K562 (cell line): ENCODE data around the gene SCGB3A2. TPM values are rescaled to one million over a fixed set of nuclear protein-coding genes. Genes with fewer than 3 reads are reported as not detected.

ENCODE experiments used
- ATAC-seq: fragments of 200-7000 bp; cut with Tn5 transposase; 3 replicates; pipeline ENCODE4 v1.9.1; 2020; ENCODE audit warnings: moderate library complexity
- BruUV-seq: library from RNA; stranded (reverse); fragments of 400-500 nt; replicated peaks from 2 replicates; lab custom pipeline; 2021; lab: Mats Ljungman, UMichigan
- CTCF ChIA-PET: fragments of 300-600 bp; formaldehyde crosslinking; extraction: SDS; loops from one replicate; lab custom pipeline; 2021; ENCODE audit warnings: low intra/inter-chr PET ratio; lab: Yijun Ruan, JAX
- POLR2A ChIA-PET: fragments of 300-600, 350-650 bp; sonication (Branson Sonifier 250); formaldehyde crosslinking; extraction: SDS; loops from one replicate; lab custom pipeline; 2021; ENCODE audit warnings: antibody characterized with exemption, inconsistent platforms; lab: Yijun Ruan, JAX
- DNase-seq, 4 experiments: peaks; one replicate each; pipeline versions ENCODE4 v3.0.0 to v3.0.0-alpha.2; 2011 to 2018; ENCODE audit warnings: low spot score in 3 of 4, mixed read lengths in 3 of 4; ENCODE audit errors: extremely low read depth in 1 of 4
- FAIRE-seq: peaks from 2 replicates; lab custom pipeline; 2011; peaks lifted over from hg19 to GRCh38; lab: Jason Lieb, UNC
- H2AFZ ChIP-seq: 2 replicates; pipeline ENCODE4 v1.6.0; 2011; ENCODE audit warnings: low read depth, low read length, control low read depth, inconsistent platforms
- H3K27ac ChIP-seq: fragments of 200-600 bp; 3 replicates; pipeline ENCODE4 v1.8.0; 2011; ENCODE audit warnings: low read depth, mild to moderate bottlenecking, control low read depth, inconsistent platforms, low read length, moderate library complexity, mixed read lengths; ENCODE audit errors: extremely low read depth
- H3K27me3 ChIP-seq, 2 experiments: fragments of 300-600 bp in 1 of 2; 2 replicates in 1 of 2; 3 replicates in 1 of 2; pipeline versions ENCODE4 v1.6.0 to v1.8.0; 2011; ENCODE audit warnings: inconsistent platforms in 2 of 2, low read length in 2 of 2, mild to moderate bottlenecking in 1 of 2, mixed read lengths in 1 of 2, moderate library complexity in 1 of 2; ENCODE audit not compliant: control insufficient read depth in 2 of 2, insufficient read depth in 2 of 2
- H3K36me3 ChIP-seq: fragments of 300-600 bp; 3 replicates; pipeline ENCODE4 v1.8.0; 2011; ENCODE audit warnings: mild to moderate bottlenecking, low read length, inconsistent platforms; ENCODE audit not compliant: control insufficient read depth, insufficient read depth
- H3K4me1 ChIP-seq, 2 experiments: fragments of 200-600 bp in 1 of 2; replicated peaks in 1 of 2; 2 replicates in 1 of 2; 3 replicates in 1 of 2; pipeline versions ENCODE4 v1.5.1 to v1.8.0; 2011; ENCODE audit warnings: inconsistent platforms in 2 of 2, low read length in 2 of 2, mild to moderate bottlenecking in 1 of 2, mixed read lengths in 1 of 2, moderate library complexity in 1 of 2; ENCODE audit not compliant: control insufficient read depth in 2 of 2, insufficient read depth in 2 of 2
- H3K4me2 ChIP-seq: 2 replicates; pipeline ENCODE4 v1.6.1; 2011; ENCODE audit warnings: low read length, control low read depth, inconsistent platforms, mixed read lengths; ENCODE audit not compliant: insufficient read depth
- H3K4me3 ChIP-seq: fragments of 200-600 bp; sonication (generic), shearing (Covaris generic); 2 replicates; pipeline ENCODE4 v1.5.1; 2016; ENCODE audit warnings: control low read depth, inconsistent platforms
- H3K79me2 ChIP-seq: fragments of 200-600 bp; 3 replicates; pipeline ENCODE4 v1.8.0; 2011; ENCODE audit warnings: low read length, inconsistent platforms; ENCODE audit not compliant: control insufficient read depth, insufficient read depth
- H3K9ac ChIP-seq, 2 experiments: 2 replicates each; pipeline versions ENCODE4 v1.6.0 to v1.6.1; 2011; ENCODE audit warnings: low read depth in 2 of 2, low read length in 2 of 2, control low read depth in 1 of 2, inconsistent platforms in 1 of 2, mild to moderate bottlenecking in 1 of 2, mixed read lengths in 1 of 2; ENCODE audit not compliant: insufficient read depth in 1 of 2
- H3K9me1 ChIP-seq: one replicate; pipeline ENCODE4 v1.6.0; 2011; ENCODE audit warnings: inconsistent platforms, mild to moderate bottlenecking, low read length, moderate library complexity; ENCODE audit not compliant: control insufficient read depth, insufficient read depth
- H3K9me3 ChIP-seq: replicated peaks from 2 replicates; pipeline ENCODE4 v1.5.1; 2011; ENCODE audit warnings: low read depth, low read length, inconsistent platforms; ENCODE audit not compliant: control insufficient read depth, insufficient read depth
- H4K20me1 ChIP-seq: replicated peaks from 2 replicates; pipeline ENCODE4 v1.6.1; 2011; ENCODE audit warnings: low read length, inconsistent platforms, mixed read lengths; ENCODE audit not compliant: control insufficient read depth, insufficient read depth
- ARID3B ChIP-seq: fragments of 250-450 bp; sonication (Bioruptor Pico); IDR thresholded peaks from 2 replicates; pipeline ENCODE4 v1.4.0; 2020; ENCODE audit warnings: borderline replicate concordance
- DIDO1 ChIP-seq: fragments of 450-650 bp; IDR thresholded peaks from 2 replicates; pipeline ENCODE4 v1.6.1; 2016; ENCODE audit warnings: low read depth, missing biosample characterization, missing genetic modification characterization
- MXI1 ChIP-seq: IDR thresholded peaks from 2 replicates; pipeline ENCODE4 v1.6.1; 2011; ENCODE audit warnings: low read depth, mild to moderate bottlenecking, improper control_type of control experiment, low read length
- SNIP1 ChIP-seq: fragments of 450-650 bp; IDR thresholded peaks from 2 replicates; pipeline ENCODE4 v1.7.1; 2017; ENCODE audit warnings: low read depth, mild to moderate bottlenecking
- UBTF ChIP-seq, 2 experiments: IDR thresholded peaks; 2 replicates each; pipeline ENCODE4 v1.6.1; 2012; ENCODE audit warnings: improper control_type of control experiment in 2 of 2, low read depth in 2 of 2, low read length in 2 of 2, borderline replicate concordance in 1 of 2
- USF1 ChIP-seq: sonication (generic); formaldehyde crosslinking; IDR thresholded peaks from 2 replicates; pipeline ENCODE4 v1.9.0; 2022; ENCODE audit warnings: mild to moderate bottlenecking, missing genetic modification reagents
- VEZF1 ChIP-seq: fragments of 200-800 bp; sonication (Bioruptor generic); IDR thresholded peaks from 2 replicates; pipeline ENCODE4 v1.6.1; 2017; ENCODE audit warnings: missing genetic modification characterization, missing compliant biosample characterization
- ZBTB5 ChIP-seq: fragments of 450-650 bp; IDR thresholded peaks from 2 replicates; pipeline ENCODE4 v1.6.1; 2017; ENCODE audit warnings: antibody characterized with exemption
- ZNF124 ChIP-seq: sonication (generic); formaldehyde crosslinking; IDR thresholded peaks from 2 replicates; pipeline ENCODE4 v1.8.1; 2022; ENCODE audit warnings: missing genetic modification reagents
- ZNF217 ChIP-seq: sonication (generic); formaldehyde crosslinking; IDR thresholded peaks from 2 replicates; pipeline ENCODE4 v1.8.0; 2022; ENCODE audit warnings: mild to moderate bottlenecking, missing genetic modification reagents
- ZNF584 ChIP-seq: fragments of 200-800 bp; sonication (Bioruptor generic); IDR thresholded peaks from 2 replicates; pipeline ENCODE4 v1.6.1; 2016; ENCODE audit warnings: low read depth, mild to moderate bottlenecking, missing genetic modification characterization, missing compliant biosample characterization
- ZNF699 ChIP-seq: fragments of 250-450 bp; sonication (Bioruptor Pico); IDR thresholded peaks from 2 replicates; pipeline ENCODE4 v1.8.0; 2021; ENCODE audit warnings: mild to moderate bottlenecking, moderate library complexity; ENCODE audit not compliant: insufficient replicate concordance
- WGBS: fragments of 100-300 bp; shearing (Covaris generic); methylation state at CpG from one replicate; pipeline ENCODE4 v1.1.6; 2016; ENCODE audit warnings: low coverage, mixed read lengths; ENCODE audit not compliant: insufficient coverage; ENCODE audit errors: missing lambda C conversion rate; 5-methylcytosine and 5-hydroxymethylcytosine counted together
- in situ Hi-C: fragments of 300-500 bp; cut with MboI; formaldehyde crosslinking; loops from 4 replicates; pipeline ENCODE4 v1.15.0; 2018; ENCODE audit warnings: inconsistent platforms, mixed read lengths
- intact Hi-C: fragments of 100-400 bp; cut with micrococcal nuclease; formaldehyde crosslinking; loops from 2 replicates; pipeline ENCODE4 v1.14.2; 2022
- polyA plus RNA-seq, 8 experiments: library from polyadenylated mRNA; depleted of rRNA in 4 of 8; stranded (reverse) in 5 of 8; unstranded in 3 of 8; fragments of >200 nt; fragmentation: Nextera tagmentation in 2 of 8; fragmentation: Illumina TruSeq in 1 of 8; extraction: Ambion mirVana in 2 of 8; extraction: Trizol in 1 of 8; gene quantifications; 2 replicates each; pipeline versions ENCODE4 v1.2.1 to v1.2.3, GENCODE V29; 2011 to 2014; ENCODE audit warnings: inconsistent platforms in 1 of 8, missing spikeins in 1 of 8
- total RNA-seq, 7 experiments: library from RNA; depleted of rRNA in 6 of 7; stranded (reverse); fragments of >200 nt in 6 of 7; fragmentation: Illumina TruSeq in 2 of 7; extraction: Trizol in 2 of 7; gene quantifications; 2 replicates each; pipeline versions ENCODE4 v1.2.1 to v1.2.3, GENCODE V29; 2011 to 2021; ENCODE audit warnings: low replicate concordance in 1 of 7

SCGB3A2 gene
- total and polyA plus RNA-seq, 9 of the 15 experiments (the other 6 are each of a cell fraction or from before 2014, with no cell fraction given): 0.35 TPM; not detected in 8

- Histone ChIP-seq H2AFZ (no peak overlapping the region), H3K9me1 (no peaks in the 10 kb centered on the region), H3K4me3 (no peak overlapping the region), H3K4me2 (no peak overlapping the region), H3K27me3 (no peaks in the 10 kb centered on the region), H3K36me3 (no peaks in the 10 kb centered on the region), H3K4me1 (no peaks in the 10 kb centered on the region), H3K9me3 (no peaks in the 10 kb centered on the region), H3K27ac (no peak overlapping the region), H4K20me1 (no peaks in the 10 kb centered on the region), H3K79me2 (no peaks in the 10 kb centered on the region), H3K9ac (no peak overlapping the region)
- no peak for FAIRE-seq
- in situ Hi-C loops: no loop called here
- ChIA-PET POLR2A (interaction anchor here (0.6 kb wide), 1 partner anchor 8 kb away, joined by 3 read pairs; no protein-coding TSS in a partner anchor), CTCF (no interaction called here)
- 0% methylated on average over 11 of the region's 11 CpGs for WGBS
- intact Hi-C loops: loop anchor here (10.0 kb wide), 1 partner anchor 590 kb away; no protein-coding TSS in a partner anchor
- no peak for ATAC-seq
- BruUV-seq: no TSS peak
- DNase-seq: no peak
- no peak for TF ChIP-seq ZNF584 (CRISPR knock-in tag)
- TF ChIP-seq USF1 (CRISPR knock-in tag): no peak
- no peak for TF ChIP-seq DIDO1
- TF ChIP-seq UBTF (IDR thresholded peaks at IDR 0.05; ENCODE audit: borderline replicate concordance in 1 of 2, low read depth in 2 of 2, low read length in 2 of 2): no peak
- TF ChIP-seq VEZF1 (CRISPR knock-in tag): no peak
- no peak for TF ChIP-seq ZNF699 (CRISPR knock-in tag)
- no peak for TF ChIP-seq ZBTB5
- no peak for TF ChIP-seq ARID3B
- no peak for TF ChIP-seq SNIP1
- no peak for TF ChIP-seq MXI1
- TF ChIP-seq ZNF217: no peak
- no peak for TF ChIP-seq ZNF124 (CRISPR knock-in tag)
These were observed 23.4 kb upstream of the SCGB3A2 start for GRCh38 chr5:147854894-147855773.
